Endothelial cell of umbilical vein (primary cell): ENCODE data around the gene PXT1. TPM values are rescaled to one million over a fixed set of nuclear protein-coding genes. Genes with fewer than 3 reads are reported as not detected.

Experiments used
- BruUV-seq: library from RNA; stranded (reverse); fragments of 400-500 nt; replicated peaks from 2 replicates; lab custom pipeline; 2021; lab: Mats Ljungman, UMichigan
- CTCF ChIA-PET: fragments of 300-600, 350-600 bp; sonication (Branson Sonifier 250); formaldehyde crosslinking; loops from one replicate; lab custom pipeline; 2021; ENCODE audit warnings: antibody characterized with exemption, inconsistent platforms; lab: Charles Lee
- POLR2A ChIA-PET: fragments of 300-600, 350-600 bp; sonication (Branson Sonifier 250); formaldehyde crosslinking; loops from one replicate; lab custom pipeline; 2021; ENCODE audit warnings: antibody characterized with exemption, inconsistent platforms; lab: Charles Lee
- DNase-seq: peaks from one replicate; pipeline ENCODE4 v3.0.0-alpha.2; 2011; ENCODE audit warnings: low read depth, low spot score
- FAIRE-seq: peaks from 2 replicates; lab custom pipeline; 2011; peaks lifted over from hg19 to GRCh38; lab: Jason Lieb, UNC
- H2AFZ ChIP-seq: 2 replicates; pipeline ENCODE4 v1.6.0; 2012; ENCODE audit warnings: low read depth, low read length, control low read depth, inconsistent platforms
- H3K27ac ChIP-seq: 2 replicates; pipeline ENCODE4 v1.5.1; 2011; ENCODE audit warnings: low read depth, mild to moderate bottlenecking, control low read depth, low read length, moderate library complexity; ENCODE audit not compliant: insufficient read depth
- H3K27me3 ChIP-seq, 2 experiments: 2 replicates each; pipeline versions ENCODE4 v1.6.0 to v1.6.1; 2011; ENCODE audit warnings: low read length in 2 of 2, mixed read lengths in 1 of 2; ENCODE audit not compliant: control insufficient read depth in 2 of 2, insufficient read depth in 2 of 2
- H3K36me3 ChIP-seq, 2 experiments: 2 replicates in 1 of 2; 3 replicates in 1 of 2; pipeline ENCODE4 v1.5.1; 2011; ENCODE audit warnings: low read length in 2 of 2, mild to moderate bottlenecking in 1 of 2, moderate library complexity in 1 of 2; ENCODE audit not compliant: control insufficient read depth in 2 of 2, insufficient read depth in 2 of 2; ENCODE audit errors: extremely low read depth in 1 of 2
- H3K4me1 ChIP-seq: 3 replicates; pipeline ENCODE4 v1.5.1; 2011; ENCODE audit warnings: mild to moderate bottlenecking, low read length; ENCODE audit not compliant: control insufficient read depth, insufficient read depth; ENCODE audit errors: extremely low read depth
- H3K4me2 ChIP-seq: 2 replicates; pipeline ENCODE4 v1.6.1; 2011; ENCODE audit warnings: low read length, control low read depth, mixed read lengths; ENCODE audit not compliant: insufficient read depth
- H3K4me3 ChIP-seq, 3 experiments: fragments of 200-600 bp in 1 of 3; sonication (generic), shearing (Covaris generic) in 1 of 3; replicated peaks in 1 of 3; 2 replicates each; pipeline ENCODE4 v1.5.1; 2011 to 2016; ENCODE audit warnings: control low read depth in 3 of 3, low read length in 3 of 3, mild to moderate bottlenecking in 2 of 3, inconsistent platforms in 1 of 3, low read depth in 1 of 3, moderate library complexity in 1 of 3; ENCODE audit not compliant: insufficient read depth in 1 of 3
- H3K79me2 ChIP-seq: 2 replicates; pipeline ENCODE4 v1.6.0; 2012; ENCODE audit warnings: low read length, inconsistent platforms; ENCODE audit not compliant: control insufficient read depth, insufficient read depth
- H3K9ac ChIP-seq: replicated peaks from 2 replicates; pipeline ENCODE3; 2011; ENCODE audit warnings: low read length, control low read depth; ENCODE audit not compliant: insufficient read depth; ENCODE audit errors: extremely low read depth
- H3K9me1 ChIP-seq: replicated peaks from 3 replicates; pipeline ENCODE4 v1.6.0; 2011; ENCODE audit warnings: mild to moderate bottlenecking, low read length; ENCODE audit not compliant: control insufficient read depth, insufficient read depth; ENCODE audit errors: extremely low read depth
- H3K9me3 ChIP-seq: replicated peaks from 2 replicates; pipeline ENCODE4 v1.5.1; 2012; ENCODE audit warnings: low read length, inconsistent platforms; ENCODE audit not compliant: control insufficient read depth, insufficient read depth
- H4K20me1 ChIP-seq: replicated peaks from 2 replicates; pipeline ENCODE3; 2011; ENCODE audit warnings: mild to moderate bottlenecking, low read length; ENCODE audit not compliant: control insufficient read depth, insufficient read depth; ENCODE audit errors: extremely low read depth
- CTCF ChIP-seq, 2 donors: IDR thresholded peaks; 1 replicate in 1 of 2; 2 replicates in 1 of 2; pipeline ENCODE4 v1.5.1; 2011; ENCODE audit warnings: low read length in 2 of 2, mild to moderate bottlenecking in 2 of 2, moderate library complexity in 2 of 2, control low read depth in 1 of 2, inconsistent platforms in 1 of 2, low read depth in 1 of 2; ENCODE audit not compliant: insufficient read depth in 1 of 2; ENCODE audit errors: extremely low read depth in 1 of 2
- EZH2 ChIP-seq: IDR thresholded peaks from 2 replicates; pipeline ENCODE4 v1.6.1; 2012; ENCODE audit warnings: borderline replicate concordance, low read depth, mild to moderate bottlenecking, moderate library complexity, low read length, inconsistent platforms; ENCODE audit not compliant: severe bottlenecking
- FOS ChIP-seq: IDR thresholded peaks from 2 replicates; pipeline ENCODE4 v1.6.1; 2011; ENCODE audit warnings: mild to moderate bottlenecking, low read length, moderate library complexity, borderline replicate concordance; ENCODE audit not compliant: insufficient read depth
- GATA2 ChIP-seq: IDR thresholded peaks from 2 replicates; pipeline ENCODE4 v1.7.0; 2011; ENCODE audit warnings: low read depth, mild to moderate bottlenecking, moderate library complexity, mixed read lengths, low read length; ENCODE audit not compliant: insufficient read length, insufficient read depth
- JUN ChIP-seq: IDR thresholded peaks from 2 replicates; pipeline ENCODE4 v1.6.1; 2011; ENCODE audit warnings: borderline replicate concordance, low read depth; ENCODE audit not compliant: insufficient read length, insufficient read depth
- MAX ChIP-seq: IDR thresholded peaks from 2 replicates; pipeline ENCODE4 v1.6.1; 2011; ENCODE audit not compliant: insufficient read depth, insufficient read length
- POLR2A ChIP-seq: IDR thresholded peaks from 2 replicates; pipeline ENCODE4 v1.6.1; 2012; ENCODE audit warnings: low read depth, mild to moderate bottlenecking, control low read depth, low read length
- POLR2AphosphoS5 ChIP-seq: IDR thresholded peaks from 2 replicates; pipeline ENCODE4 v1.6.1; 2012; ENCODE audit warnings: low read depth, mild to moderate bottlenecking, control low read depth, low read length, moderate library complexity; ENCODE audit not compliant: insufficient read depth
- dilution Hi-C: fragments of 300-500 bp; cut with MboI; formaldehyde crosslinking; loops from one replicate; pipeline ENCODE4 v1.15.0; 2019; ENCODE audit warnings: low sequenced_read_pairs; ENCODE audit not compliant: extremely low pct_ligation_motif_present
- intact Hi-C: fragments of 100-400 bp; cut with micrococcal nuclease; formaldehyde crosslinking; loops from one replicate; pipeline ENCODE4 v1.10.0; 2022
- polyA plus RNA-seq, 4 experiments: library from polyadenylated mRNA; depleted of rRNA in 3 of 4; stranded (reverse) in 3 of 4; unstranded in 1 of 4; fragments of >200 nt; gene quantifications; 2 replicates each; pipeline versions ENCODE4 v1.2.1 to v1.2.3, GENCODE V29; 2011 to 2012; ENCODE audit warnings: missing spikeins in 1 of 4
- total RNA-seq: library from RNA; stranded (reverse); gene quantifications from 2 replicates; pipeline ENCODE4 v1.2.3, GENCODE V29; 2021

The PXT1 gene
- total and polyA plus RNA-seq, 2 donors (not counting 3 experiments of a cell fraction or from before 2014, with no cell fraction given): not detected

- Histone ChIP-seq H3K4me2 (no peak overlapping the region), H3K4me3 (no peak overlapping the region), H3K79me2 (peaks cover 70% of the 10 kb centered on the region), H3K9me1 (no peaks in the 10 kb centered on the region), H3K9ac (no peak overlapping the region), H3K27ac (no peak overlapping the region), H3K4me1 (peaks cover 14% of the 10 kb centered on the region), H2AFZ (no peak overlapping the region), H3K36me3 (no peaks in the 10 kb centered on the region), H4K20me1 (no peaks in the 10 kb centered on the region), H3K9me3 (no peaks in the 10 kb centered on the region), H3K27me3 (no peaks in the 10 kb centered on the region)
- dilution Hi-C loops (no loop called here), intact Hi-C loops (no loop called here)
- FAIRE-seq: no peak
- DNase-seq: no peak
- TF ChIP-seq FOS (no peak), JUN (no peak), CTCF (IDR thresholded peaks at IDR 0.05; ENCODE audit: extremely low read depth in 1 of 2, insufficient read depth in 1 of 2, low read depth in 1 of 2, low read length in 2 of 2) (no peak)
- POLR2A ChIA-PET: no interaction called here
- BruUV-seq: no TSS peak
- CTCF ChIA-PET: interaction anchor here (1.2 to 1.7 kb wide), 3 partner anchors 11 to 41 kb away, joined by 3 to 6 read pairs (median 4); no protein-coding TSS in a partner anchor
Measured at GRCh38 chr6:36460916-36461315, 18.3 kb upstream of the PXT1 start.

- dilution Hi-C loops: no loop called here
- DNase-seq: no peak
- no TSS peak for BruUV-seq
- Histone ChIP-seq H3K79me2 (peaks cover 70% of the 10 kb centered on the region), H3K4me1 (peaks cover 14% of the 10 kb centered on the region), H3K27ac (no peak overlapping the region), H3K9me3 (no peaks in the 10 kb centered on the region), H3K9me1 (no peaks in the 10 kb centered on the region), H3K36me3 (no peaks in the 10 kb centered on the region), H3K9ac (no peak overlapping the region), H3K4me3 (no peak overlapping the region), H3K4me2 (no peak overlapping the region), H2AFZ (no peak overlapping the region), H3K27me3 (no peaks in the 10 kb centered on the region), H4K20me1 (no peaks in the 10 kb centered on the region)
- CTCF ChIA-PET: interaction anchor here (1.0 to 1.4 kb wide), 3 partner anchors 10 to 120 kb away, joined by 3 to 12 read pairs (median 3); no protein-coding TSS in a partner anchor
- intact Hi-C loops: no loop called here
- no peak for TF ChIP-seq JUN
- TF ChIP-seq CTCF (IDR thresholded peaks at IDR 0.05; ENCODE audit: extremely low read depth in 1 of 2, insufficient read depth in 1 of 2, low read depth in 1 of 2, low read length in 2 of 2): no peak
- TF ChIP-seq GATA2: no peak
- TF ChIP-seq EZH2: no peak
- no peak for TF ChIP-seq POLR2A
- no peak for TF ChIP-seq FOS
- TF ChIP-seq POLR2AphosphoS5: no peak
- no peak for TF ChIP-seq MAX
- POLR2A ChIA-PET: no interaction called here
- no peak for FAIRE-seq
Measured at GRCh38 chr6:36459501-36459900, 16.8 kb upstream of the PXT1 start.
